Mononuclear cell (primary cell): ENCODE data around the gene NEURL1B. TPM values are rescaled to one million over a fixed set of nuclear protein-coding genes. Genes with fewer than 3 reads are reported as not detected.

Source experiments
- H3K27me3 ChIP-seq: 2 replicates; pipeline ENCODE4 v1.6.0; 2011; ENCODE audit warnings: low read length, control low read depth; ENCODE audit not compliant: insufficient read depth
- H3K4me1 ChIP-seq: 2 replicates; pipeline ENCODE4 v1.5.1; 2011; ENCODE audit warnings: mild to moderate bottlenecking, low read length, control low read depth; ENCODE audit not compliant: insufficient read depth
- H3K4me3 ChIP-seq: 2 replicates; pipeline ENCODE4 v1.5.1; 2011; ENCODE audit warnings: mild to moderate bottlenecking, low read length, moderate library complexity
- H3K9me3 ChIP-seq: 2 replicates; pipeline ENCODE4 v1.5.1; 2011; ENCODE audit warnings: low read depth, mild to moderate bottlenecking, control low read depth, low read length
- total RNA-seq: library from RNA; depleted of rRNA; stranded (reverse); fragments of >200 nt; gene quantifications from one replicate; pipeline ENCODE4 v1.2.3, GENCODE V29; 2012

NEURL1B gene
- total RNA-seq, 1 donor, result 0.10 TPM

- peak overlapping the region; percentile 25 for H3K4me3 ChIP-seq
- peaks cover 6% of the 10 kb centered on the region for H3K4me1 ChIP-seq
- H3K9me3 ChIP-seq, result no peaks in the 10 kb centered on the region
- no peaks in the 10 kb centered on the region for H3K27me3 ChIP-seq
Observed at GRCh38 chr5:172683645-172684471, 42.8 kb downstream of the NEURL1B start.

- no peaks in the 10 kb centered on the region for H3K27me3 ChIP-seq
- H3K4me3 ChIP-seq, result no peak overlapping the region
- peaks cover 10% of the 10 kb centered on the region for H3K4me1 ChIP-seq
- no peaks in the 10 kb centered on the region for H3K9me3 ChIP-seq
Observed at GRCh38 chr5:172685091-172685490, 44.0 kb downstream of the NEURL1B start.

GRCh38 chr5:172686111-172686510 lies 45.0 kb downstream of the NEURL1B start:
- Histone ChIP-seq H3K4me3 (no peak overlapping the region), H3K9me3 (no peaks in the 10 kb centered on the region), H3K27me3 (no peaks in the 10 kb centered on the region), H3K4me1 (peaks cover 10% of the 10 kb centered on the region)

- H3K27me3 ChIP-seq, result no peaks in the 10 kb centered on the region
- H3K4me1 ChIP-seq, result peaks cover 10% of the 10 kb centered on the region
- H3K9me3 ChIP-seq, result no peaks in the 10 kb centered on the region
Observed at GRCh38 chr5:172686539-172687390, 45.7 kb downstream of the NEURL1B start.

DNA sequence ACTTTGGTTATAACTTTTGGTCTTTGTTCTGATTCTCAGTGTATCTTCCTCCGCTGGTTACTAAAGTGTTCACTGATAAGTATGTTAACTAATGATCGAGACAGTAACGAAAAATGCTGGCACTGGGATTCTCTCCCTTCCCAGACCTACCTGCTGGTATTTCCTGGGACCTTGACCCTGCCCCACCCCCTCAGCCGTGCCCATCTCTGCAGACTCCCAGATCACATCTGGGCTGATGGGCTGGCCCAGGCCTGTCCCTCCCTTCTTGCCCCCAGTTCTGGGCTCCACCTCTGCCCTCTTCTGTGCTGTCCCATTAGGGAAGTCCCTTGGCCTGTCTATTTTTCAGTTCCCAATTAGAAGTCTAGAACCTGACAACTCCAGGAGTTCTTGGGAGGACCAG lies 46.9 kb downstream of the NEURL1B start:
- Histone ChIP-seq H3K4me3 (no peak overlapping the region), H3K9me3 (no peaks in the 10 kb centered on the region), H3K27me3 (no peaks in the 10 kb centered on the region), H3K4me1 (peaks cover 10% of the 10 kb centered on the region)

More at GRCh38 chr5:172686539-172687390, 45.7 kb downstream of the NEURL1B start:
- no peak overlapping the region for H3K4me3 ChIP-seq

- Histone ChIP-seq H3K4me3 (no peak overlapping the region), H3K9me3 (no peaks in the 10 kb centered on the region), H3K4me1 (peaks cover 10% of the 10 kb centered on the region), H3K27me3 (no peaks in the 10 kb centered on the region)
Observed at GRCh38 chr5:172688349-172689217, 47.5 kb downstream of the NEURL1B start.

DNA sequence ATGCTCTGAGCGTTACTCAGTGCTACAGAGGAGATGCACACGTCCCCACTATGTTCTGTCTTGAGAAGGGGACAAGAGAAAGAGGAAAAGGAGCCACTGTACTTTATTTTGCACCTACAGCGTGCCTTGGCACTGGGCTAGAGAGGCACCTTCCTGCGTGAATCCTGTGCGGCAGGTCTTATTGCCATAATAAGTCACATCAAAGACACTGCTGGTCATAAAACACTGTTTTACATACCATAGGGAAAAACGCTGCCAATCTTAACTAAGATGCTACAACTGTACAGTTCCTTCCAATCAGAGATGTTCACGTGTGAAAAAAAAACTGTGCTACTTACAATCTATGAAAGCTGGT lies 48.1 kb downstream of the NEURL1B start:
- no peak overlapping the region for H3K4me3 ChIP-seq

DNA sequence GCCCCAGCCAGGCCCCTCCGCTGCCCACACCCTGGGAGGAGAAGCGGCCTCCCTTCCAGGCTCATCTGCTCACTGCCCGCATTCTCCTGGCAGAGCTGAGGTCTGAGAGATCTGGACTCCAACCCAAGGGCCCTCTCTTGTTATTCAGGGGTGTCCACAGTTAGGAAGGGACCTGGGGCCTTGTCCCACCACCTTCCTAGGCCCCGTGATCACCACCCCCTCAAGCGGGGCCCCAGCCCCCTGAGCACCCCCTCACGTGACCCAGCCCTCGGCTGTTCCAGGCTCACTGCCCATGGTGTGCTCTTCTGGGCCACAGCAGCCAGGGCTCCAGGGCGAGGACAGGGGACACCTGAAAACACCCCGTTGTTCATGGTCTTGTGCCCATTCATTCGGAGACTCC lies 48.7 kb downstream of the NEURL1B start:
- Histone ChIP-seq H3K27me3 (no peaks in the 10 kb centered on the region), H3K9me3 (no peaks in the 10 kb centered on the region), H3K4me1 (peaks cover 10% of the 10 kb centered on the region), H3K4me3 (no peak overlapping the region)

More for the DNA sequence above, 48.1 kb downstream of the NEURL1B start:
- H3K4me1 ChIP-seq, result peaks cover 10% of the 10 kb centered on the region
- H3K9me3 ChIP-seq, result no peaks in the 10 kb centered on the region
- no peaks in the 10 kb centered on the region for H3K27me3 ChIP-seq

DNA sequence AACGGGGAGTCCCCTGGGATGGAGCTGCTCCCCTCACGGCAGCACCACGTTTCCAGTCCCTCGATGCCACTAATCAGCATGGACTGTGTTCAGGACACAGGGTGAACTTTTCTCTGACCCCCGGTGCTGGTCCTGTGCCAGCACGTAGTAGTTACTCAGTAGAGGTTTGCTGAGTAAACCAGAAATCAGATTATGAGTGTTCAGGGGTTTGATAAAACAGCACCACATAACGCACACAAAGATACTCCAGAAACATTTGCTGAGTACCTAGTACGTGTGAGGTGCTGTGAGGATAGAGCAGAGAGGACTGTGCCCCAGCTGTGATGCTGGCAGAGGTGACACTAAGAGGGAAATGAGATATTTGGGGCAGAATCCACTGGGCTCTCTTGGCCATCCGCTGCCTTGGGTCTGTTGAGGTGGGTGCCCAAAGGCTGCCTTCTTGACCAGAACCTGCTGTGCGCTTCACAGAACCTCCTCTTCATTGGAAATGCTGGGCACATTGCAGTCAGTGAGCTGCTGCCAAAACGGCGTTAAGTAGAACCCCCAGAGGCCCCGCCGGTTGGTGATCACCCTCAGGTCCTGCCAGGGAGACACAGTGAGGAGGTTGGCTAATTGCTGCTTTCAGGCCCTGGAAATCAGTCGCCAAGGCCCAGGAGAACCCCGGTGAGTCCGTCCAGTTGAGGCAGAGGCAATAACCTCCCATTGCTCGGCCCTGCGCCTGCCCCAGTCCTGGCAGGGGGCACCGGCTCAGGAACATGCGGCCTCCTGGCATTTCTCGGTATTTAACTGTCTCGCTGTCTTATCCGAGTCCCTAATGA lies 49.4 kb downstream of the NEURL1B start:
- peaks cover 10% of the 10 kb centered on the region for H3K4me1 ChIP-seq
- no peaks in the 10 kb centered on the region for H3K27me3 ChIP-seq
- H3K9me3 ChIP-seq, result no peaks in the 10 kb centered on the region
- no peak overlapping the region for H3K4me3 ChIP-seq

DNA sequence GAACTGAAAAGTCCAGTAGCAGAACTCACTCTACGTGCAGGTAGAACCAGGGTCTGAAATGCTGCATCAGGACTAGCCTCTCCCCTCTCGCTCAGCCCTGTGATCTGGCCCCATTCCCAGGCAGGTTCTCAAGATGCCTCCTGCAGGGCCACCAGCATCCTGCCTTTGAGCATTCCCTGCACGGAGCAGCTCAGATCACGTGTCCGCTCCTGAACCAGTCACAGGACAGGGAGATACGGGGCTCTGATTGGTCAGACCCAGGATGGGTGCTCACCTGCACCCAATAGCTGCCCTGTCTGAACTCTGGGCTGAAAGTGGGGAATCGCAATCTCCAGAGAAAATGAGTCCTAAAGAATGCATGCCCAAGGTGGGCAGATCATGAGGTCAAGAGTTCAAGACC lies 50.8 kb downstream of the NEURL1B start:
- no peaks in the 10 kb centered on the region for H3K9me3 ChIP-seq
- H3K27me3 ChIP-seq, result no peaks in the 10 kb centered on the region
- H3K4me1 ChIP-seq, result peaks cover 13% of the 10 kb centered on the region
- no peak overlapping the region for H3K4me3 ChIP-seq

- Histone ChIP-seq H3K4me1 (peaks cover 16% of the 10 kb centered on the region), H3K9me3 (no peaks in the 10 kb centered on the region), H3K4me3 (no peak overlapping the region), H3K27me3 (no peaks in the 10 kb centered on the region)
Observed at GRCh38 chr5:172692451-172692850, 51.4 kb downstream of the NEURL1B start.

GRCh38 chr5:172692981-172693380 lies 51.9 kb downstream of the NEURL1B start:
- peaks cover 21% of the 10 kb centered on the region for H3K4me1 ChIP-seq
- H3K9me3 ChIP-seq, result no peaks in the 10 kb centered on the region
- H3K27me3 ChIP-seq, result no peaks in the 10 kb centered on the region
- no peak overlapping the region for H3K4me3 ChIP-seq

- Histone ChIP-seq H3K4me1 (peaks cover 13% of the 10 kb centered on the region), H3K4me3 (no peak overlapping the region), H3K9me3 (no peaks in the 10 kb centered on the region), H3K27me3 (no peaks in the 10 kb centered on the region)
Observed at GRCh38 chr5:172694061-172694460, 53.0 kb downstream of the NEURL1B start.

DNA sequence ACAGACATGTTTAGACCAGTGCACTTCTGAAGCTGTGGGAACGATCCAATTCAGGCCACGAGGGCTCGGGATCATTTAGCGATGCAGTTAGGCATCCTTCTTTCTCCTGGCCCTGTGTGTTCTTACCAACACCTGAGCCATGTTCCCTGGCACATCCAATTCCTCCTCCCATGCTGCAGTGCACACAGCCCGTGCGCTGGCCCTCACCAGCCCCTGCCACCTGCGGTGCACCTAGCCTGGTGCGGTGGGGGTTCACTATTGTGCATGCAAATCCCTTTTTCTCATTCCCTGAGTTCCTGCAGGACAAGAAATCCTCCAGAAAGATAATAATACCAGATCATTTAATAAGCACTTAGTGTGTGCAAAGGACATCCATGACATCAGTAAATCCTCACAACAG lies 53.5 kb downstream of the NEURL1B start:
- Histone ChIP-seq H3K4me3 (no peak overlapping the region), H3K27me3 (no peaks in the 10 kb centered on the region), H3K4me1 (peaks cover 11% of the 10 kb centered on the region), H3K9me3 (no peaks in the 10 kb centered on the region)
